GM18868 (cell line): Measurements from ENCODE around the gene LRRC73.
"Not testable (repeated sequence)": the region's sequence is repeated elsewhere in the genome, so short reads cannot be mapped to it uniquely, and the experiment has no call there.

Experiments used
- ATAC-seq: cut with Tn5 transposase; IDR thresholded peaks from one replicate; pipeline ENCODE4 v1.9.1; 2021; ENCODE audit warnings: mild to moderate bottlenecking, moderate library complexity; ENCODE audit not compliant: unreplicated experiment

Gene LRRC73

DNA sequence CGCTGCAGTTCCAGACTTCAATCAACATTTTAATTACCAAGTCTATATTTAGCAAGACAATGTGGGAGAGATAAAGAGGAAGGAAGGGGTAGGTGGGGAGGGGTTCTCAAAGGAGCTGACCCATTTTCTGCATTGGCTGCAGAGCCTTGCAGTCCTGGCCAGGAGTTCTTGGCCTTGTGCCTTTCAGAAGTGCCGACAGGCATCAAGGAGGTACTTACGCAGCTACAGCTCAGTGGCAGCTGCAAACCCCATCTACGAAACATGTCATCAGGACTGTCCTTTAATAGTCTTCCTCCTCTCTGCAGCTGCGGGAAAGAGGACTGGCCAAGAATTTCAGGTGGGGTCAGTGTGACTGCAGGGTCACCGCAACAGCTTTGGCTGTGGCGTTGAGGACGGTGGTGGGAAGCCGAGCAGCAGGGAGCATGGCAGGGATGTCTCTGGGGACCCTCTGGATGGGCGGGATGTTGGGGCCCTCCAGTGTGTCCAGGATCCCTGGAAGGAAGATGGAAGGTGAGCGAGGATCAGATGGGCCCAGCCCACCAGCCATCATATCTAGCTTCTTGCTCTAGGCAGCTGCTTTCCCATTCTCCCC lies 1.8 kb upstream of the LRRC73 start:
- ATAC-seq: no peak

DNA sequence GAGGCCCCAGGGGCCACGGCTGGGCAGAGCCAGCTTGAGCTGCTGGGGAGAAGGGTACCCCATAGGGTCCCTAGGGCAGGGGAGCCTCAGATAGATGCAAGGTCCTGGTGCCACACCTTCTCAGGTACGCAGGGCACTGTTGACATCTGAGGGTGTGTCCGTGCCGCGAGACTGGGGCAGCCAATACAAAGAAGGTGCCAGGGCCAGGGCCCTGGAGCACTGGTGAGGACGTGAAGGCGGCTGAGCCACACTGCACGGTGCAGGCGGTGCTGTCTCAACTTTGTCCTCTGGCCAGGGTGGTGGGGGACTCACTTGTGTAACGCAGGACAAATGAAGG lies 649 bp upstream of the LRRC73 start:
- ATAC-seq: no peak

DNA sequence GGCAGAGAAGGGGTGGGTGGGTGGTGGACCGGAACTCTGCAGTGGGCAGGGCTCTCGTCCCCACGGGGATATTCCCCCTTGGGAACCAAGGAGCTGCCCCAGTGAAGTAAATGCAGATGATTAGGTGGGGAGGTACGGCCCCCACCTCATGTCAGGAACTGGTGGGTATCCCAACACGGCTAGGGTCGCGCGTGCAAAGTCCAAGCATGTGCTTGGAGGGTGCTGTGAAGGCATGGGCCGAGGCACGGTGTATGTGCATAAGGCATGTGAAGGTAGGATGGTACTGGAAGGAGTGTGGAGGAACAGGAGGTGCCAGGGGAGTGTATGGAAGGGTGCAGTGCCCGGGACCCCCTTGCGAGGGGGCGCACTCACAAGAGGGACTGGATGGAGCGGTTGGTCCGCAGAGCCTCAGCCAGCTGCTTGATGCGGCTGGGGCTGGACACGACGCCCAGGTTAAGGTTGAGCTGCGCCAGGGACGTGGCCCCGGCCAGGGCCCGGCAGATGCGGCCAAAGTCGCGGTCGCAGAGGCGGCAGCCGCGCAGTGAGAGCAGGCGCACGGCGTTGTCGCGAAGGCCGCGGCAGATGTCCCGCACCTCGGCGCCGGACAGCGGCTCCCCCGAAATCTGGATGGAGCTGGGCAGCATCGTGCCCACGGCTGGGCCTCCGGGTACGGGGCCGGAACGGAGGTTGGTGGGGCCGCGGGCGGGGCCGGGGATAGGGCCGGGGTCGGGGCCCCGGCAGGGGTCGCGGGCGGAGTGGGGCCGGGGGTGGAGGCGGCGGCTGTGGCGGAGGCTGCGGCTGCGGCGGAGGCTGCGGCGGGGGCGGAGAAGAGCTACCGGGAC lies 783 bp downstream of the LRRC73 start:
- ATAC-seq: no peak

DNA sequence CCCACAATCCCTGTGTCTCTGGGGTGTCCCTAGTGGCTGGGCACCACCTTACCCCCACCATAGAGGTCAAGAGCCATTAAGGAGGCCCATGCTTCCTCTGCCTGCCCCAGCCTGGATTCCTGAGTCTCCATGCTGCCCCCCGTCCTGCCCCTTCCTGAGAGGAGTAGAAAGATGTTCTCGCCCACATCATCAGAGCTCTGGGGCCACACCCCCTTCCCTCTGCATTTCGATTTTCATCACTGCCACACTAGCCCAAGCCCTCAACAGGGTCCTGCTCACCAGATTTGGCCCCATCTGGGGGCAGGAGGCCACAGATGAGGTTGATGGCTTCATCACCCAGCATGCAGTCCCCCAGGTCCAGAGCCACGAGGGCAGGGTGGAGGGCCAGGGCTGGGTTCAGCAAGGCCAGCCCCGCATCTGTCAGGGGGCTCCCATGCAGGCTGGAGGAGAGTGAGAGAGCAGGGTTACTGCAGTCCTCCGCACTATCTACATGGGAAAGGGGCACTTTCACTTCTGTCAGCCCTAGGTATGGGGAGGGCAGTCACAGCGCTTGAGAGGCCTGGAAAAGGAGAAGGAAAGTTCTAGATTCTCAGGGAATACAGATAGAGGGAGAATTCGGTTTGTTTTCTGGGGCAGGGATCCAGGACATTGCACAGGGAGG lies 1.5 kb downstream of the LRRC73 start:
- ATAC-seq: no peak

DNA sequence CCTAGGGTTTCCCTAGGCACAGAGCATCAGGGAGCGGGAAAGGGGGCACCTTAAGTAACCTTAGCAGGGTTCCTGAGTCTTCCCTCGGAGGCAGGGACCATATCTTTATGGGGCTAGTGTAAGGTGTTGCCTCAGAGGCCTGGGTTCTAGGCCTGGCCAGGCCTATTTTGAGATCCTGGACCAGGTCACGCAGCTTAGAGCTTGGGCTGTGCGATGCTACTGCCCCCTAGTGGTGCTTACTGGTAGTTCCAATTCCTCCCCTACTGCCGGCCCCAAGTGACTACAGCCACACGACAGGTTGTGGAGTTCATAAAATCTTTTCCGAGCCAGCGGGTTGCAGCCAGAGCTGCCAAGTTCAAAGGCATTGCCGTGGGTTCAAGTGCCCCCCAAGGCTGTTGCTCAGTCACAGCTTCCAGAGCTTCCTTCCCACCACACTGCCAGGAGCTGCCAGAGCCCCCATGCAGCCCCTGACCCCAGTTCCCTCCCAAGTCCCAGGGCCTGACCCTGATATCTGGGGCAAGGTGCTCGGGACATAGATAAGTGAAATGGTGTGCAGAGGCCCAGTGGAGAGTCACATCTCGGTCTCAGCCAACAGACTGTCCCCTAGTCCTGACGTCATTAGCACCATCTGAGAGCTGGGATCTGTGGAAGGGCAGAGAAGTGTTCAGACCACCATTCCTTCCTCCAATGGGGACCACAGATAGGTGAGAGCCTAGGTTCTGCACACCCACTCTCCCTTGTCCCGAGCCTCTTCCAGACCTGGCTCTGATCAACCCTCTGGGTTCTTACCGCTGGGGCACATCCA lies 3.3 kb downstream of the LRRC73 start:
- peak; percentile 58 for ATAC-seq

DNA sequence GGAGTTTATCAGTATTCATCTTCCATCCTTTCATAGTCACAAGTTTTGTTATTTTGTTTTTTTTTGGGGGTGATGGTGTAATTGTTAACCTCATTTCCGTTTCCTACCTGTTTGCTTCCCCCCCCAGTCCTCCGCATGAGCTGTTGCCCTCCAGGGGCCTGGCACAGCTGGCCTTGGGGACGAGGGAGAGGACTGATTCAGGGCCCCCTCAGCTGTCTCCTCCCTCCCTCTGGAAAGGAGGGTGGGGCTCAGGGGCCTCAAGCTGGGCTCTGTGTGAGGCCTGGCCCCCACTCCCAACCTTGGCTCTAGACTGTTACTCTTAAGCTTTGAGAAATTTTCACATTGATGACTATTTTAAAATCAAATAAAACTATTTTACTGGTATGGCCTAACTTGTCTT lies 4.0 kb downstream of the LRRC73 start:
- ATAC-seq: no peak

DNA sequence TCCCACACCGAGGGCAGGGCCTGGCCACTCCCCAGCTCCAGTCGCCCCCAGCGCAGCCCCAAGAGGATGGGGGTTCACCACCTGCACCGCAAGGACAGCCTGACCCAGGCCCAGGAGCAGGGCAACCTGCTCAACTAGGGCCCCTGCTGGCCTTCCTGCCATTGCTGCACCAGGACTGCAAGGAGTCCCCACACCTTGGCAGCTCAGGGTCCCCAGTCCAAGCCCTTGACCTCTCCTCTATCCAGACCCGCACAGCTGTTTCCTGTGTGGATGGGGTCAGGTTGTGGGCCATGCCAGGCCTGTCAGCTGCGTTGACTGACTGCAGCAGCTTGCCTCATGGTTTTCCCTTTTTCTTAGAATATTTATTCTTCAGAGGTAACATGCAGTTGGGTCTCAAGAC lies 4.4 kb downstream of the LRRC73 start:
- no peak for ATAC-seq

DNA sequence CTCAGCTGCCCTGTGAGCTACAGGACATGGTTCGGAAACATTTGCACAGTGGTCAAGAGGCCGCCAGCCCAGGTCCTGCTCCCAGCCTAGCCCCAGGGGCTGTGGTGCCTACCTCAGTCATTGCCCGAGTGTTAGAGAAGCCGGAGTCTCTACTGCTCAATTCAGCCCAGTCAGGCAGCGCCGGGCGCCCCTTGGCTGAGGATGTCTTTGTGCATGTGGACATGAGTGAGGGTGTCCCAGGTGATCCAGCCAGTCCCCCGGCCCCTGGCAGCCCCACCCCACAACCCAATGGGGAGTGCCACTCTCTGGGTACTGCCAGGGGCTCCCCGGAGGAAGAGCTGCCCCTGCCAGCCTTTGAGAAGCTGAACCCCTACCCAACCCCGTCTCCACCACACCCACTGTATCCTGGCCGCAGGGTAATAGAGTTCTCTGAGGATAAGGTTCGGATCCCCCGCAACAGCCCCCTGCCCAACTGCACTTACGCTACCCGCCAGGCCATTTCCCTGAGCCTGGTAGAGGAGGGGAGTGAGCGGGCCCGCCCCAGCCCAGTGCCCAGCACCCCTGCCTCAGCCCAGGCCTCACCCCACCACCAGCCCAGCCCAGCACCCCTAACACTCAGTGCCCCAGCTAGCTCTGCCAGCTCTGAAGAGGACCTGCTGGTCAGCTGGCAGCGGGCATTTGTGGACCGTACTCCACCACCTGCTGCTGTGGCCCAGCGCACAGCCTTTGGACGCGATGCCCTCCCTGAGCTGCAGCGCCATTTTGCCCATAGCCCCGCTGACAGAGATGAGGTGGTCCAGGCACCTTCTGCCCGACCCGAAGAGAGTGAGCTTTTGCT lies 5.2 kb downstream of the LRRC73 start:
- no peak for ATAC-seq

DNA sequence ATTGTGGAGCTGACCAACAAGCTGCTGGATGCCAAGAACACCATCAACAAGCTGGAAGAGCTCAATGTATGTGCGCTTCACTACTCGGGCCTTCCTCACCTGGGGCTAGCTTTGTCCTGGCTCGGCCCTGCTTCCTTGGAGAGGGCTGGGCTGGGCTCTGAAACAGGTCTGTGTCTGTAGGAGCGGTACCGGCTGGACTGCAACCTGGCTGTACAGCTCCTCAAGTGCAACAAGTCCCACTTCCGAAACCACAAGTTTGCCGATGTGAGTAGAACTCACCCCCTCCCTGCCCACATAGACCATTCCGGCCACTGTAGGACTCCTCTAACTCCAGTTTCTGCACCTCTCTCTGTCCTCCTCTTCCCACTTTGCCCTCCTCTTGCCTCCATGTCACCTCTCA lies 6.7 kb downstream of the LRRC73 start:
- ATAC-seq: no peak

DNA sequence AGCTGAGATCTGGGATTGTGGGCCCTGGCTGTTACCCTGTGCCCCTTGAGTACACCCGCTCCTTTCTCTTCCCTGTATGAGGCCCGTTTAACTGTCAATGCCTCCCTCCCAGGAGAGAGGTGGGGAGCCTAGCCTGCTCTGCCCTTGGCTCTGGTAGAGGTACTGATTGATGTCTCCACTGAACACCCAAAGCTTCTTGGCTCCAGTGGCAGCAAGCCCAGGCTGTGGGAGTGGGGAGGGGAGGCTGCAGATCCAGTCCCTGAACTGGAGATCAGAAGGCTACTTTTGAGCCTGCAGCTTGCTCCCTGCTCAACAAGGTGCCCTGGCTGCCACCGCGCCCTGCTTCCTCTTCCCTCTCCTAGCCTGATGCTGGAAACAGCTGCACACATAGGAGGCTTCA lies 7.5 kb downstream of the LRRC73 start:
- no peak for ATAC-seq

DNA sequence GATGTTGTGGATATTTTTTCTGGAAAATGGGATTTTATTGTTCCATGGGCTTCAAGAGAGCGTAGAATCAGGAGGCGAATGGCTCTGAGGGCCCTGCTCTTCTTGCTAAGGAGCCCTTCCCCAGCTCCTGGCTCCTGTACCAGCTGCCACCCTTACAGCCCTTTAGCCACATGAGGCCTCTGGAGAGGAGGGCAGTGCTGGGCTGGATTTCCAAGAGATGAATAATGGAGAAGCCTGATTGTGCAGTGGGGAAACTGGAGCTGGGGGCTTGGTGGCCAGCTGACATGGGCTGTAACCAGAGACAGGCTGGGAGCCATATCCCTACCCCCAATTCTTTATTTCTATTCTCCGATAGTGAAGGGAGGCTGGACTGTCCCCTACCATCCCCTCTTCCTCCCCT lies 9.2 kb downstream of the LRRC73 start:
- no peak for ATAC-seq

DNA sequence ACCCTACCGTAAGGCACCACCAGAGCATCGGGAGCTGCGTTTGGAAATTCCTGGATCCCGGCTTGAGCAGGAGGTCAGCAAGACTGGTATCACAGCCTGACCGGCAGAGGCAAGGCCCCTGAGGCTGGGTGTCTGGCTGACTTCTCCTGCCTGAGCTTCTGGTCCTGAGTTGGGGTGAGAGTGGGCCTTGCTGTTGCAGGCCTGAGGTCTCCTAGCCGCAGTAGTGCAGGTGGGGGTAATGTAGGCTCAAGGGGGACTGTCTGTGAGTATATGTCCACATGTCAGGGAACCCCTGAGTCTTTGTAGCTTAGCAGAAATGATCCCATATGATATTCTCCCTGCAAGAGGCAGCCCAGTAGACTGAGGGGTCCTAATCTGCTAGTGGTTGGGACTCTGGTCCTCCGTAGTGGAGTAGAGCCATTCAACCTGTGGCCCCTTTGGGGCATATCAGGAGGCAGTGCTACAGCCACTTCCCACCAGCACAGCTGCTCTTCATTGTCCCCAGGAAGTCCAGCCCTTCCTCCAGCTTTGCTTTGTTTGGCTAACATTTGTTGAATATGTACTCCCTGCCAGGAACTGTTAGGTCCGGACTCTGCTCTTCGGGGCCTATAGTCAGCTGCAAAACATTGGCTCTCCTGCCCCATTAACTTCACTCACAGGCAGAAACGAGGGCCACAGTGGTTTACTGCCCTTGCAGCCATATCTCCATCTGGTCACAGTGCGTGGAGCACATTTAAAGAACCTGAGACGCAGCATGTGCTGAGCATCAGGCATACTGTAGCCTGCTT lies 10.9 kb downstream of the LRRC73 start:
- no peak for ATAC-seq

DNA sequence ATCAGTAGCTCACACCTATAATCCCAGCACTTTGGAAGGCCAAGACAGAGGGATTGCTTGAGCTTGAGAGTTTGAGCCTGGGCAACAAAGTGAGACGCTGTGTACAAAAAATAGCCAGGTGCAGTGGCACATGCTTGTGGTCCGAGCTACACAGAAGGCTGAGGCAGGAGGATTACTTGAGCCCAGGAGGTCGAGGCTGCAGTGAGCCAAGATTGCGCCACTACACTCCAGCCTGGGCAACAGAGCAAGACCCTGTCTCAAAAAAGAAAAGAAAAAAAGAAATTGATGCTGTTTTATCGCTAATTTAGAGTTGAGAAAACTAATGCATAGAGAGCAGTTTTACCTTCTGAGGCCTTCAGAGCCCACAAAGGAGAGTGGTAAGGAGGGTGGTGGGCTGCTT lies 11.9 kb downstream of the LRRC73 start:
- ATAC-seq: not testable (repeated sequence)

DNA sequence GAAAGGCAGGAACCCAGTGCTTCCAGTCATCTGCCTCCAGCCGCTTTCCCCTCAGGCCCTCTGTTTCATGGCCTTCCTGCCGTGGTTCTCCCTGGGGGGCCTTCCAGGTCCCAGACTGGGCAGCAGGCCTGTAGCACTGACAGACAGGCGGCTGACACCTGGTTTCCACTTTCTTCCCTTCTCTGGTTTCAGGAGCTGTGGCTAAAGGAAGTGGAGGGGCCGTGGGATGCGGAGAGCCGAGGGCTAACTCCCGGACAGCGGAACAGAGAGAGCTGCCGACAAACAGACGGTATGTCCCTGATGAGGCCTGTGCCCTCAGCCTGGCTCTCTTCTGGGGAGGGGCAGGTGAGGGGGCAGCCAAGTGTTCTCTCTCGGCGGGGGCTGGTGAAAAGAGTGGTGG lies 12.5 kb downstream of the LRRC73 start:
- ATAC-seq: no peak

DNA sequence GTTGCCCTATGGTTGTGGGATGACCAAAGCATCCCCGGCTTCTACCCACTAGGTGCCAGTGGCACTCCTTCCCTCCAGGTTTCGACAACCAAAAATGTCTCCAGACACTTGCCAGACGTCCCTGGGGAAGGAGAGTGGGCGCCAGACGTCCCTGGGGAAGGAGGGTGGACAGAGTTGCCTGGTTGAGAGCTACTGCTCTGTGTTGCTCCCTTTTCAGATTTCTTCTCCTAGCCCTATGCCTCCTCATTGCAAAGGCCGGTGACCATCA lies 13.1 kb downstream of the LRRC73 start:
- ATAC-seq: no peak

DNA sequence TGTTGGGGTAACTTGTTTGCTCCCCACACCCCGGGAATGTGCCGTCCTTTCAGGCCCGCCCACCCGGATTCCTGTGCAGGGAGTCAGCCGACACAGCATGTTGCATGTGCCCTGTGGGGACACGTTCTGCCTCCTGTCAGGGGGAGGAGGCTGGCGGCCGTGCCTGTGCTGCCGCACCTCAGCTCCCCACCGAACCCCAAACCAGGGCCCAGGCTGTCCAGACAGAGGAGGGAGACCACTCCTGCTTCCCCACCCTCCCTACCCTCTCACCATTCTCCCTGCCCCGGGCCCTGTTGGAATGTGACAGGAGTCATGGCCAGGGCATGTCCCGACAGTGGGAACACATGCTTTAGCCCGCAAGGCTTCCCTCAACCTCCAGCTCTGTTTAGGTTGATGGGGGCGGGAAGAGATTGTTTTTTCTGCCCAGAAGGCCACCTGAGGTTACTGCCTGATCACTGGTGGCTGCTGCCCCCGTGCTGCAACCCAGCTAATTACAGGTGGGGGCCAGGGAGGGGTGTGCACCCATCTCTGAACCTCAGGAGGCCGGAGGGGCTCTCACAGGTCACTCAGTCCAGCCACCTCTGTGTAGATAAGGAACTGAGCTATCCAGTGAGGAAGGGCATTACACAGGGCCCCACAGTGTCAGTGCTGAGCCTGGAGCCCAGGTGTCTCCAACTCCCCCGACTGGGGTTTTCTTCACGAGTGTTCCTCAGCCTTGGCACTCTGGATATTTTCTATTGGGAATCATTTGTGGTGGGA lies 13.6 kb downstream of the LRRC73 start:
- ATAC-seq: no peak

DNA sequence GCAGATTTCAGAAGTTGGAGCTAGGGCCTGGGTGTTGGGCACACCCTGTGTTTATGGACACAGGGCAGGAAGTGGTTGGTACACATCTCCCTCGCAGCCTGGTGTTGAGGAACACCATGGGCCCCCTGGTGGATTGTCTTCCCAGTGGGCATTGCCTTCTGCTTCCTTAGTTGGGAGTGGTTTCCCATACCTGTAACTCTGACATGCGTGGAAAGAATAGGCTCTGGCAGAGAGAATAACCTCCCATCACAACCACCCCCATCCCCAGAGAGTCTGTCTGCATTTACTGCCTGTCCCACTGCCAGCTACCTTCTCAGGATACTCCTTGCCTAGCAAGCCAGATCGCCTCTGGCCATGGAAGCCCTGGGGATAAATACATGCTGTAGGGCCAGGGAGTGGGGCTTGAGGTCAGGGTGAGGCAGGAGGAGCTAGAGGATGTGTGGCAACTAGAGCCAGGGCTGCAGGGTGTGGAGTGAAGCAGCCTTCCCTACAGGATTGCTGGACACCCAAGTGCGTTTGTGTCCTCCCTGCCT lies 14.7 kb downstream of the LRRC73 start:
- no peak for ATAC-seq

DNA sequence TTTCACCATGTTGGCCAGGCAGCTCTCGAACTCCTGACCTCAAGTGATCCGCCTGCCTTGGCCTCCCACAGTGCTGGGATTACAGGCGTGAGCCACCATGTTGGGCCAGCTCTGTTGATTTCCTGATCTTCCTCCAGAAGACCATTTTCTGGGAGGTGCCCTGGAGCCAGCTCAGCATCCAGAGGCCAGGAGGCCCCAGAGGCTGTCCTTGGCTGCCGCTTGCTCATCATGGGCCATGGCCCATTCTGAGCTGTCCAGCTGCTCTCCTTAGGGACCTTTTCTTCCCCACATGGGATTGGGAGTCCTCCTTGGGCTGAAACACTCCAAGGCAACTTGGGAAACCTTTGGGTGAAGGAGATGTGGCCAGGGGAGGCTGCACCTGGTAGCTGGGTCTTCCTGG lies 15.4 kb downstream of the LRRC73 start:
- no peak for ATAC-seq

DNA sequence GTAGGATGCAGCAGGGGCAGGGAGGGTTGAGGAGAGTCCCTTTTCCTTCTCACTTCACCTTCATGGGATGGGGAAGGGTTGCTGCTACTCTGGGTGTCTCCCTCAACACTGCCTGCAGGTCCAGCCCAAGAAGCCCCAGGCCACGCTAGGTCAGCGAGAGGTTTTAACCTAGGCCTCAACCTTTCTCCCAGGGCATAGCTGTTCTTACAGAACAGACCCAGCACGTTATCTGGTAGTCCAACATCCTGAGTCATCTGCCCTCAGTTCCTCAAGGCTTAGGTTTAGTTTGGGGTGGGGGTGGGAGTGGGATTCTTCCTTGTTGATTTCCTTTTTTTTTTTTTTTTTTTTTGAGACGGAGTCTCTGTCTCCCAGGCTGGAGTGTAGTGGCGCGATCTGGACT lies 15.8 kb downstream of the LRRC73 start:
- no peak for ATAC-seq
